DMS79 (cell line): Measurements from ENCODE around the gene ZG16.
"Not testable (repeated sequence)": the region's sequence is repeated elsewhere in the genome, so short reads cannot be mapped to it uniquely, and the experiment has no call there.

Experiments used
- DNase-seq: peaks from one replicate; lab custom pipeline; 2025; lab: John Stamatoyannopoulos, UW

Gene ZG16

DNA sequence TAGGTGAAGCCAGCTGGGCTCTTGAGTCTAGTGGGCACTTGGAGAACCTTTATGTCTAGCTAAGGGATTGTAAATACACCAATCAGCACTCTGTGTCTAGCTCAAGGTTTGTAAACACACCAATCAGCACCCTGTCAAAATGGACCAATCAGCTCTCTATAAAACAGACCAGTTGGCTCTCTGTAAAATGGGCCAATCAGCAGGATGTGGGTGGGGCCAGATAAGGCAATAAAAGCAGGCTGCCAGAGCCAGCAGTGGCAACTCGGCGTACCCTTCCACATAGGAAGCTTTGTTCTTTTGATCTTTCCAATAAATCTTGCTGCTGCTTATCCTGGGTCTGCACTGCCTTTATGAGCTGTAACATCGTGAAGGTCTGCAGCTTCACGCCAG lies 29.3 kb upstream of the ZG16 start:
- not testable (repeated sequence) for DNase-seq

- DNase-seq: no peak
These were observed 24.5 kb upstream of the ZG16 start for GRCh38 chr16:29753516-29753915.

GRCh38 chr16:29756654-29757053 lies 21.4 kb upstream of the ZG16 start:
- no peak for DNase-seq

GRCh38 chr16:29757086-29757485 lies 21.0 kb upstream of the ZG16 start:
- DNase-seq: not testable (repeated sequence)

DNA sequence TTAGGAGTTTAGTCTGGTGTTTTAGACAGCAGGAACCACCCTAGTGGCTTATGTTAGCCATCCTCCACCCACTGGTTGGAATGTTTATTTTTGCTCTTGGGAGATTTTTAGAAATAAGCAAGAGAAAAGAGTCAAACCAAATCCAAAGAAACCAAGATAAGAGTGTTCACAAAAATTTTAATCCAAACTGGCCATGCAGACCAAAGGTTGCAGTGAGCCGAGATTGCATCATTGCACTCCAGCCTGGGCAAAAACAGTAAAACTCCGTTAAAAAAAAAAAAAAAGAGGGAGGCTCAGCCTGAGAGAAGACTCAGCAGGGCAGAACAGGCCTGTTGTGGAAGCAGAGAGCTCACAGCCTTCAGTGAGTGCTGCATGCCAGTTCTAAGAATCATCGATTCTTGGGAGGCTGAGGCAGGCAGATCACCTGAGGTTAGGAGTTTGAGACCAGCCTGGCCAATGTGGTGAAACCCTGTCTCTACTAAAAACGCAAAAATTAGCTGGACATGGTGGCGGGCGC lies 20.0 kb upstream of the ZG16 start:
- DNase-seq: no peak

GRCh38 chr16:29760567-29761279 lies 17.3 kb upstream of the ZG16 start:
- peak; percentile 97 for DNase-seq

- not testable (repeated sequence) for DNase-seq
These were observed 16.8 kb upstream of the ZG16 start for GRCh38 chr16:29761280-29761651.

GRCh38 chr16:29761882-29762281 lies 16.2 kb upstream of the ZG16 start:
- DNase-seq: no peak

DNA sequence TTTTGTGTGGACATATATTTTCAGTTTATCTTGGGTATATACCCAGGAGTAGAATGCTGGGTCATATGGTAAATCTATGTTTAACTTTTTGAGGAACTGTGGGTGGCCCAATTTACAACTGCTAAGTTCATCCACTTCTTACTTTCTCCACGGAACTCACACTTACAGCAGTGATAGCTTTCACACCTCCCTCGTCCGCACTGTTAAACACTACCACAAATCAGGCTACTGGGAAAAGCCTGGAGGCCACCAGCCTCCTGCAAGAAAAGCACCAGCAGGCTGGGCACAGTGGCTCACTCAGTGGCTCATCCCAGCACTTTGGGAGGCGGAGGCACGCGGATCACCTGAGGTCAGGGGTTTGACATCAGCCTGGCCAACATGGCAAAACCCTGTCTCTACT lies 14.7 kb upstream of the ZG16 start:
- DNase-seq: no peak

GRCh38 chr16:29765167-29766032 lies 12.7 kb upstream of the ZG16 start:
- DNase-seq: peak; percentile 94

DNA sequence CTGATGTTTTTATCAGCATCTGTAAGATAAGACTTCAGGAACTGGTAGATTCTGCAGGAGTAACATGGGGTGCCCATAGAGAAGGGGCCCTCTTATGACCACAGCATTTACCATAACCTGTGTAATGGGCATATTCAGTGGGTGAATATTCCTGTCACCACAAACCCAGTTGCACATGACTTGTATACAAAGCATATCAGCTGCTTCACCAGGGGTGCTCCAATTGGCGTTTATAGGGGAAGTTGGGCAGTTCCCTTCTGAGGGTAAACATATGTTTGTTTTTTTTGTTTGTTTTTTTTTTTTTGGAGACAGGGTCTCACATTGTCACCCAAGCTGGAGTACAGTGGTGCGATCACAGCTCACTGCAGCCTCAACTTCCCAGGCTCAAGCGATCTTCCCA lies 11.5 kb upstream of the ZG16 start:
- DNase-seq: no peak

DNA sequence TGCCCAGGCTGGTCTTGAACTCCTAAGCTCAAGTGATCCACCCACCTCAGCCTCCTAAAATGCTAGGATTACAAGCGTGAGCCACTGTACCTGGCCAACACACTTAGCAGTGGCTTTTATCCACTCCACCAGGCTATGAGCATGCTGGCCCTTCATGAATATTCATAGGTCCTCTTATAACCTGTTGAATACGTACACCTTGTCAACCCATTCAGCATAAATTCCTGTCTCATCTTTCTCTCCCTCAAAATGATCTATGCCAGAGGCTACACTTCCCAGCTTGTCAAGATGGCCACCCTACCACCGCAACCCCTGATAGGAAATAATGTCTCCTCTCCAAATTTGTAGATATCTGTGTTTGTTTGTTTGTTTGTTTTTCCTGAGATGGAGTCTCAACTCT lies 11.0 kb upstream of the ZG16 start:
- DNase-seq: no peak

- DNase-seq: no peak
These were observed 8.5 kb upstream of the ZG16 start for GRCh38 chr16:29769507-29769906.

DNA sequence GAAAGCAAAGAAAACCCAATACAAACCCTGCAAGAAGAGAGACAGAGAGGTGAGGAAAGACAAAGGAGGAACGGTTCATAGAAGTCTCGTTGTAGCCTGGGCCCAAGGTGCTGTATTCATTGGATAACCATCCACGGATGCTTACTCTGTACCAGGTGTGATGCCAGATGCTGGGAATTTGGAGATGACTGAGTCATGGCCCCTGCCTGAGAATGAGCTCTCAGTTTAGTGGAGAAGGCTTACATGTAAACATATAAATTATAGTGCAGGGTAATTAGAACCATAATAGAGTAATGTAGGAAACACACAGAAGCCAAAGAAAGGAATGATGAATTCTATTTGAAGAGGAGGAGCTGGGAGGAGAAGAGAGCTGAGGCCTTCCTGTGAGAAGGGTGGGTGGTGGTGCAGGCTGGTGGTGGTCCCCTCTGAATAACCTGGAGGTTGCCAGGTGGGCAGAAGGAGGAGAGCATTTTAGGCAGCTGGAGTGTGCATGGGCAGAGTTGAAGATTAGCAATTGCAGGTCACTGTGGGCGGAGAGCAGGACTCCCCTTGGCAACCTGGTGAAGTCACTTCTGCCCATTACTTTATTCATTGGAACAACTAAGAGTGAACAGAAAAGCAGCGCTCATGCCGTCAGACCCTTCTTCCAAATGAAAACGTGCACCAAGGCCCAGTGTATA lies 7.7 kb upstream of the ZG16 start:
- DNase-seq: no peak

GRCh38 chr16:29772330-29772729 lies 5.7 kb upstream of the ZG16 start:
- not testable (repeated sequence) for DNase-seq

DNA sequence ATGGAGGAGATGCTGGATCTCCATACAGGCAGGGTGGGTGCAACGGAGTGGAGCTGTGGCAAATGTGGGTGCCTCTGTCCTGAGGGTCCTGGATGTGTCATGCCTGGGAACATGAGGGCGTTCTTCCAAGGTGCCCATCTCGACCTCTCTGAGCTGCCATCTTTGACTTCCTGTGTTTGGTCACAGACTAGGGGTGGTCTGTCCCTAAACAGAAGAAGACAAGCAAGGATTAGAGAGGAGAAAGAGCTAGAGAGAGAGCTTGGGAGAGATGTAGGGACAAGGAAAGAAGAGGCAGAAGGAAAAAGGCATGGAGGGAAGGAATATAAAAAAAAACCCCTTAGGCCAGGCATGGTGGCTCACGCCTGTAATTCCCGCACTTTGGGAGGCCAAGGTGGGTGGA lies 3.3 kb upstream of the ZG16 start:
- no peak for DNase-seq

DNA sequence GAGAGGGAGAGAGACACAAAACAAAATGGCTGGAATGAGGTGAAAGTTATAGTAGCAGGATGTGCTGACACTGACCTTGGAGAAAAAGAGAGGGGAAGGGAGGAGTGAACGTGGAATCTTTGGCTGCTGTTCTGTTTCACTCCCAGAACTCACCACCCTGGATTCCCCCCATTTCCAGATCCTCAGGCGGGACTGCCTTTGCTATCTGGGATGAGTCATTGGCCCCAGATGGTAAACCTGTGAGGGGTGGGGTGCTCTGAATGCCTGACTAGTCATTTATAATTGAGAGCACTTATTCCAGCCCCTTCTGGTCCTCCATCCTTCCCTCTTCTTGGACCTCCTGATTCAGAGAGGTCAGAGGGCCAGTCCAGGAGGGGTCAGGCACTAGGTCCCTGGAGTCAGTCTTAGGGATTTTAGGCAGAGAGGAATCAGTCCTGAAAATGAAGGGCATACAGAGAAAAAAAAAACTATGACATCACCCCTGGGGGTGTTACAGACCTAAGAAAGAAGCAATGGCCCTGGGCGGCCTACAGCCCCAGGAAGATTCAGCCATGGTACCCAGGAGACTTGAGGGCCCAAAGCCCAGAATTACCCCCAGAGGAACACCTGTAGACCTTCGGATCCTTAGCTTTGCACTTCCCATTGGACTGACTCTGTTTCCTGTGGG lies 2.2 kb upstream of the ZG16 start:
- DNase-seq: no peak

- no peak for DNase-seq
These were observed 1.4 kb downstream of the ZG16 start for GRCh38 chr16:29779474-29779873.

GRCh38 chr16:29783094-29783953 lies 5.3 kb downstream of the ZG16 start:
- not testable (repeated sequence) for DNase-seq

DNA sequence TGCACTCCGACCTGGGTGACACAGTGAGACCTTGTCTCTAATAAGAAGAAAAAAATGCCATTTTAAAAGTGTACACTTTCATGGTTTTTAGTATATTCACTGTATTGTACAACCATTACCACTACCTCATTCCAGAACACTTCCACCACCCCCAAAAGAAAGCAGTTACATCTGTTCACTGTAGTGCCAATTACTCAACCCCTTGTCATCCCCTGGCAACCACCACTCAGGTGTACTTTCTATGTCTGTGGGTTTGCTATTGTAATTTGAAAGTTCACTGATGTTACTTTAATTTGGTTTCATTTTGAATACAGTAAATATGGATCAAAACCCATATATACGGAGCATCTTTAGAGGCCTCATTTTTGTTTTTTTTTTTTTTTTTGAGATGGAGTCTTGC lies 6.1 kb downstream of the ZG16 start:
- DNase-seq: no peak

DNA sequence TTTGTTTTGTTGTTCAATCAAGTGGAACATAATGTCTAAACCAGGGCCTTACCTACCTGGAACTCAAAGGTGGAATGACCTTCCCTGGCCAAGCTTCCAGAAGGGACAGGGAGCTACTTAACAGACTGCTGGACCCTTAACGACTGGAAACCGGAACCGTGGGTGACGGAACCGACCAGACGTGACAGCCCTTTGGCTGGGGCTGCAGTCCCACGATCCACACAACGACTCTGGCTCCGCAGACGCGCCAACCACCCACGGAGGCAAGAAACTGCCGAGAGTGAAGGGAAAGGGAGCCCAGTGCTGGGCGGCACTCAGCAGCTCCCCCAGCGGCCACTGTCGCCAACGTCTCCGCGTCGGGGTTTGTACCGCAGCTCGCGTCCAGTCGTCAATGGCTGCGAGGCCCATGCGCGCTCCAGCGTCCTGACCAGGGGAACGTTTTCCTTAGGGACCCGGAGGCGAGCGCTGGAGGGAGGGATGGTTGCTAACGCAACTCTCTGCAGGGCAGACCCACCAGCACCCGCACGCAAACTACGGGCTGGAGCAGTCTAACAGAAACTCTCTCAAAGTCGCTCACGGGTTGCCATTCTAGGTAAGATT lies 6.9 kb downstream of the ZG16 start:
- DNase-seq: no peak
